ENCODE data around the gene PRPS2.

DNA sequence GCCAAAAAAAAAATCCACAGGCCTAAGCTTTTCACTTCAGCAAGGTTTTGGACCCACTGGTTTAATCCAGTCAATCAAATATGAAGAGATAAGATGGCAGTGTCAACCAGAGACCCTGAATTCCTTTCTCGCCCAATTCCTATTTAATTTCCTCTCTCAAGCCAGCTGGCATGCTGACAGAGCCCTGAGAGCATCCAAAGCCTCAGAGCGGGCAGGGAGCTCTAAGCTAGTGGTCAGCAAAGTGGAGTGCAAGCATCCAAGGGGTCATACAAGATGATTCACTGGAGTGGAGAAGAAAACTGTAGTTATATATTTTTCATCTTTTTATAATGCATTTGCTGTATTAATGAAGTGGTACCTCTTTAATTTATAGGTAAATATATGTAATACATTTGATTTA, 37.8 kb upstream of the PRPS2 start:
- TF ChIP-seq CTCF (IDR thresholded peaks at IDR 0.05; ENCODE audit: insufficient read depth, low read depth, low read length) (no peak), EZH2 (IDR thresholded peaks at IDR 0.05; ENCODE audit: insufficient read depth, low read length) (no peak)
